Endothelial cell (in vitro differentiated cells): ENCODE results near the gene TM9SF1. TPM values are rescaled to one million over a fixed set of nuclear protein-coding genes. Genes with fewer than 3 reads are reported as not detected.
"Not testable (repeated sequence)": the region's sequence is repeated elsewhere in the genome, so short reads cannot be mapped to it uniquely, and the experiment has no call there.

Experiments
- DNase-seq: peaks from one replicate; pipeline ENCODE4 v3.0.0; 2021; ENCODE audit warnings: low spot score
- H3K27ac Mint-ChIP-seq: one replicate; pipeline ENCODE4 v1.8.0; 2021; ENCODE audit warnings: mixed read lengths, inconsistent platforms; ENCODE audit not compliant: unreplicated experiment
- H3K27me3 Mint-ChIP-seq: one replicate; pipeline ENCODE4 v1.8.0; 2021; ENCODE audit warnings: mild to moderate bottlenecking, moderate library complexity, mixed read lengths, inconsistent platforms; ENCODE audit not compliant: unreplicated experiment
- H3K36me3 Mint-ChIP-seq: one replicate; pipeline ENCODE4 v1.8.0; 2021; ENCODE audit warnings: mild to moderate bottlenecking, low read depth, mixed read lengths, inconsistent platforms; ENCODE audit not compliant: unreplicated experiment
- H3K4me1 Mint-ChIP-seq: one replicate; pipeline ENCODE4 v1.8.0; 2021; ENCODE audit warnings: mild to moderate bottlenecking, mixed read lengths, inconsistent platforms; ENCODE audit not compliant: unreplicated experiment
- H3K4me3 Mint-ChIP-seq: one replicate; pipeline ENCODE4 v1.8.0; 2021; ENCODE audit warnings: mild to moderate bottlenecking, mixed read lengths, inconsistent platforms; ENCODE audit not compliant: unreplicated experiment
- H3K9me3 Mint-ChIP-seq: one replicate; pipeline ENCODE4 v1.8.0; 2021; ENCODE audit warnings: mixed read lengths, inconsistent platforms; ENCODE audit not compliant: unreplicated experiment
- CTCF ChIP-seq: fragments of 200-600 bp; sonication (generic); IDR thresholded peaks from one replicate; pipeline ENCODE4 v1.5.0; 2021; ENCODE audit warnings: antibody characterized with exemption; ENCODE audit not compliant: unreplicated experiment
- total RNA-seq: library from RNA; stranded (reverse); fragmentation: NEBNext Ultra II Directional; extraction: Animal tissue kit (Norgen Biotek cat#: 25700); gene quantifications from one replicate; pipeline ENCODE4 v1.2.1, GENCODE V29; 2021; ENCODE audit not compliant: unreplicated experiment

Gene TM9SF1
- total RNA-seq, 1 donor from 2014 or later = 41.8 TPM

GRCh38 chr14:24232121-24232644, 36.9 kb upstream of the TM9SF1 start, which contains the start of gene NEDD8:
TSS of gene NEDD8 (minus strand) at chr14:24232367. CDS start at chr14:24232267, 100 bp downstream.
- Mint-ChIP-seq H3K4me1 (peaks cover 18% of the 10 kb centered on the region), H3K27me3 (peaks cover 2% of the 10 kb centered on the region), H3K4me3 (peak within 1 kb of the TSS; percentile 98), H3K27ac (peak within 1 kb of the TSS; percentile 94), H3K36me3 (peaks cover 22% of the 10 kb centered on the region), H3K9me3 (no peaks in the 10 kb centered on the region)
- TF ChIP-seq CTCF = no peak
- DNase-seq = peak; percentile 76

GRCh38 chr14:24231263-24232120, 36.3 kb upstream of the TM9SF1 start:
- Mint-ChIP-seq H3K4me3 (peak overlapping the region; percentile 98), H3K36me3 (peaks cover 18% of the 10 kb centered on the region), H3K27me3 (peaks cover 2% of the 10 kb centered on the region), H3K27ac (peak overlapping the region; percentile 84), H3K9me3 (no peaks in the 10 kb centered on the region), H3K4me1 (peaks cover 18% of the 10 kb centered on the region)
- no peak for DNase-seq
- TF ChIP-seq CTCF = no peak

GRCh38 chr14:24228902-24229301, 33.7 kb upstream of the TM9SF1 start:
- peaks cover 3% of the 10 kb centered on the region for H3K36me3 Mint-ChIP-seq

GRCh38 chr14:24226473-24226872, 31.2 kb upstream of the TM9SF1 start:
- Mint-ChIP-seq H3K4me1 (peaks cover 6% of the 10 kb centered on the region), H3K36me3 (peaks cover 3% of the 10 kb centered on the region), H3K27ac (no peak overlapping the region), H3K9me3 (no peaks in the 10 kb centered on the region), H3K27me3 (no peaks in the 10 kb centered on the region), H3K4me3 (no peak overlapping the region)
- no peak for TF ChIP-seq CTCF
- no peak for DNase-seq

More at GRCh38 chr14:24228902-24229301, 33.7 kb upstream of the TM9SF1 start:
- no peak for DNase-seq
- Mint-ChIP-seq H3K4me3 (no peak overlapping the region), H3K9me3 (no peaks in the 10 kb centered on the region), H3K4me1 (peaks cover 14% of the 10 kb centered on the region), H3K27ac (no peak overlapping the region), H3K27me3 (no peaks in the 10 kb centered on the region)
- TF ChIP-seq CTCF = no peak

- Mint-ChIP-seq H3K36me3 (peaks cover 3% of the 10 kb centered on the region), H3K4me3 (no peak overlapping the region), H3K9me3 (no peaks in the 10 kb centered on the region), H3K27ac (no peak overlapping the region), H3K27me3 (no peaks in the 10 kb centered on the region), H3K4me1 (no peaks in the 10 kb centered on the region)
- TF ChIP-seq CTCF = no peak
- no peak for DNase-seq
Measured at GRCh38 chr14:24224618-24225071, 29.4 kb upstream of the TM9SF1 start.

GRCh38 chr14:24222987-24223386, 27.7 kb upstream of the TM9SF1 start:
- not testable (repeated sequence) for H3K9me3 Mint-ChIP-seq, H3K36me3 Mint-ChIP-seq, H3K4me3 Mint-ChIP-seq, H3K27ac Mint-ChIP-seq, H3K4me1 Mint-ChIP-seq, DNase-seq, H3K27me3 Mint-ChIP-seq
